Neural progenitor cell (in vitro differentiated cells): ENCODE results near the gene ADAM11.

Experiments
- EZH2 ChIP-seq: fragments of 200-600 bp; sonication (generic); IDR thresholded peaks from 2 replicates; pipeline ENCODE4 v1.6.1; 2017; ENCODE audit warnings: antibody characterized with exemption, mild to moderate bottlenecking, moderate library complexity
- EZH2phosphoT487 ChIP-seq: fragments of 200-600 bp; sonication (generic); IDR thresholded peaks from 2 replicates; pipeline ENCODE4 v1.6.1; 2017; ENCODE audit warnings: antibody characterized with exemption

GRCh38 chr17:44793885-44794842 is 35.4 kb downstream of the ADAM11 start:
- TF ChIP-seq EZH2phosphoT487 (no peak), EZH2 (no peak)
